Inflammatory macrophage treated with lipopolysaccharide for 1 hour (primary cell): Measurements from ENCODE around the gene PAK3.

ENCODE experiments used
- DNase-seq, 2 donors: peaks; one replicate each; pipeline ENCODE4 v3.0.0-alpha.2; 2020 to 2022

The PAK3 gene

GRCh38 chrX:111133389-111133788 is 37.4 kb downstream of the PAK3 start:
- no peak for DNase-seq

GRCh38 chrX:111145878-111146277 is 49.9 kb downstream of the PAK3 start:
- DNase-seq, result no peak

- no peak for DNase-seq
These were observed 55.8 kb downstream of the PAK3 start for GRCh38 chrX:111151764-111152163.

GRCh38 chrX:111159232-111159631 is 63.2 kb downstream of the PAK3 start:
- no peak for DNase-seq

- no peak for DNase-seq
These were observed 68.7 kb downstream of the PAK3 start for GRCh38 chrX:111164728-111165127.

- no peak for DNase-seq
These were observed 69.9 kb downstream of the PAK3 start for GRCh38 chrX:111165902-111166301.

GRCh38 chrX:111167334-111167733 is 71.3 kb downstream of the PAK3 start:
- DNase-seq, result no peak

- peak in 1 of 2 donors; percentile 4 for DNase-seq
These were observed 72.3 kb downstream of the PAK3 start for GRCh38 chrX:111168314-111168713.

GRCh38 chrX:111169141-111169540 is 73.2 kb downstream of the PAK3 start:
- DNase-seq, result no peak

GRCh38 chrX:111170017-111170416 is 74.0 kb downstream of the PAK3 start:
- DNase-seq, result no peak

- DNase-seq, result no peak
These were observed 84.8 kb downstream of the PAK3 start for GRCh38 chrX:111180750-111181240.

GRCh38 chrX:111181951-111182350 is 86.0 kb downstream of the PAK3 start:
- DNase-seq, result no peak

- no peak for DNase-seq
These were observed 87.0 kb downstream of the PAK3 start for GRCh38 chrX:111182997-111183396.

- DNase-seq, result peak; percentile 6 to 14
These were observed 95.6 kb downstream of the PAK3 start for GRCh38 chrX:111191598-111191997.

GRCh38 chrX:111199505-111199904 is 103.5 kb downstream of the PAK3 start:
- DNase-seq, result no peak

GRCh38 chrX:111200327-111200726 is 104.3 kb downstream of the PAK3 start:
- DNase-seq, result no peak

- no peak for DNase-seq
These were observed 111.9 kb downstream of the PAK3 start for GRCh38 chrX:111207851-111208250.

GRCh38 chrX:111216293-111216801 is 120.4 kb downstream of the PAK3 start:
- no peak for DNase-seq

GRCh38 chrX:111244235-111244750 is 148.3 kb downstream of the PAK3 start:
- peak in 1 of 2 donors; percentile 9 for DNase-seq

- DNase-seq, result no peak
These were observed 159.1 kb downstream of the PAK3 start for GRCh38 chrX:111254896-111255693.

GRCh38 chrX:111257733-111258132 is 161.7 kb downstream of the PAK3 start:
- no peak for DNase-seq

GRCh38 chrX:111259559-111259958 is 163.6 kb downstream of the PAK3 start:
- no peak for DNase-seq

GRCh38 chrX:111260451-111260850 is 164.5 kb downstream of the PAK3 start:
- no peak for DNase-seq

GRCh38 chrX:111262086-111262485 is 166.1 kb downstream of the PAK3 start:
- no peak for DNase-seq
